Colonic mucosa (tissue), 4 donors: ENCODE measurements around the gene FAU. TPM values are rescaled to one million over a fixed set of nuclear protein-coding genes. Genes with fewer than 3 reads are reported as not detected.

ENCODE experiments used
- DNase-seq: peaks from one replicate; pipeline ENCODE4 v3.0.0-alpha.2; 2020
- H3K27ac ChIP-seq: fragments of 200-600 bp; one replicate; pipeline ENCODE4 v1.8.0; 2021
- H3K27me3 ChIP-seq: fragments of 200-600 bp; one replicate; pipeline ENCODE4 v1.8.0; 2021
- H3K36me3 ChIP-seq: fragments of 200-600 bp; one replicate; pipeline ENCODE4 v1.8.0; 2021
- H3K4me1 ChIP-seq: fragments of 200-600 bp; one replicate; pipeline ENCODE4 v1.8.0; 2021; ENCODE audit warnings: mild to moderate bottlenecking
- H3K4me3 ChIP-seq: fragments of 200-600 bp; one replicate; pipeline ENCODE4 v1.8.0; 2021
- H3K9ac ChIP-seq, 2 donors: one replicate each; pipeline ENCODE4 v1.7.0; 2013; ENCODE audit warnings: control low read depth in 2 of 2, low read depth in 2 of 2, low read length in 2 of 2
- H3K9me3 ChIP-seq: fragments of 200-600 bp; one replicate; pipeline ENCODE4 v1.8.0; 2021
- intact Hi-C: fragments of 100-400 bp; cut with DNase I; formaldehyde crosslinking; loops from one replicate; pipeline ENCODE4 v1.14.1; 2022
- total RNA-seq, 2 donors: library from RNA; stranded (reverse); fragmentation: NEBNext Ultra II Directional in 1 of 2; extraction: Animal tissue kit (Norgen Biotek cat#: 25700) in 1 of 2; gene quantifications; one replicate each; pipeline ENCODE4 v1.2.1, GENCODE V29; 2021
- TF ChIP-seq, protein P1 (sequence below): fragments of 200-600 bp; IDR thresholded peaks from one replicate; pipeline ENCODE4 v1.8.0; 2022; ENCODE audit warnings: antibody characterized with exemption, mild to moderate bottlenecking
- donor health status: healthy.
- donor health status: DM: no; HTN: no; CAD: no.
- donor health status: DM: no; HTN: no; CAD: no.

The FAU gene
- total RNA-seq, 2 donors from 2014 or later, result 752 to 950 TPM

DNA sequence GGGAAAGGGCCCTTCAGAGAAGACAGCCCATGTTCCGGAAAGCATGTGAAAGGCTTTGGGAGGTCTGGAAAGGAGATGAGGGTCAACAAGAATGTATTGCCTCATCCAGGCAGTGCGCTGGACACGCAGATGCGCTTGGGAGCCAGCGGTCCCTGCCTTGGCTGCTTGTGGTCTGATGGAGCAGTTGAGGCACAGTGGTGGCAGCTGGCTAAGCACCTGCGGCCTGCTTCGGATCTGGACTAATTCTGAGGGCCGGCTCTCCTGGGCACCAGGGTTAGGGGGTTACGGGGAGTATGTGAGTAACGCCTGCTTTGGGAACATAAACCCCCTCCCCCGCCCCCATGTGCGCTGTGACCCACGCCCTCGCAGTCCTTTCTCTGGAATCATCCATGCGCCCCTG is 14.9 kb downstream of the FAU start:
- H3K27me3 ChIP-seq, result no peaks in the 10 kb centered on the region
- no peak for DNase-seq
- H3K27ac ChIP-seq, result no peak overlapping the region
- H3K4me1 ChIP-seq, result peaks cover 8% of the 10 kb centered on the region
- TF ChIP-seq, protein P1, sequence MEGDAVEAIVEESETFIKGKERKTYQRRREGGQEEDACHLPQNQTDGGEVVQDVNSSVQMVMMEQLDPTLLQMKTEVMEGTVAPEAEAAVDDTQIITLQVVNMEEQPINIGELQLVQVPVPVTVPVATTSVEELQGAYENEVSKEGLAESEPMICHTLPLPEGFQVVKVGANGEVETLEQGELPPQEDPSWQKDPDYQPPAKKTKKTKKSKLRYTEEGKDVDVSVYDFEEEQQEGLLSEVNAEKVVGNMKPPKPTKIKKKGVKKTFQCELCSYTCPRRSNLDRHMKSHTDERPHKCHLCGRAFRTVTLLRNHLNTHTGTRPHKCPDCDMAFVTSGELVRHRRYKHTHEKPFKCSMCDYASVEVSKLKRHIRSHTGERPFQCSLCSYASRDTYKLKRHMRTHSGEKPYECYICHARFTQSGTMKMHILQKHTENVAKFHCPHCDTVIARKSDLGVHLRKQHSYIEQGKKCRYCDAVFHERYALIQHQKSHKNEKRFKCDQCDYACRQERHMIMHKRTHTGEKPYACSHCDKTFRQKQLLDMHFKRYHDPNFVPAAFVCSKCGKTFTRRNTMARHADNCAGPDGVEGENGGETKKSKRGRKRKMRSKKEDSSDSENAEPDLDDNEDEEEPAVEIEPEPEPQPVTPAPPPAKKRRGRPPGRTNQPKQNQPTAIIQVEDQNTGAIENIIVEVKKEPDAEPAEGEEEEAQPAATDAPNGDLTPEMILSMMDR, result no peak
- intact Hi-C loops, result no loop called here
- H3K9me3 ChIP-seq, result no peaks in the 10 kb centered on the region
- H3K4me3 ChIP-seq, result no peak overlapping the region
- no peaks in the 10 kb centered on the region for H3K36me3 ChIP-seq
- H3K9ac ChIP-seq, result no peak overlapping the region

DNA sequence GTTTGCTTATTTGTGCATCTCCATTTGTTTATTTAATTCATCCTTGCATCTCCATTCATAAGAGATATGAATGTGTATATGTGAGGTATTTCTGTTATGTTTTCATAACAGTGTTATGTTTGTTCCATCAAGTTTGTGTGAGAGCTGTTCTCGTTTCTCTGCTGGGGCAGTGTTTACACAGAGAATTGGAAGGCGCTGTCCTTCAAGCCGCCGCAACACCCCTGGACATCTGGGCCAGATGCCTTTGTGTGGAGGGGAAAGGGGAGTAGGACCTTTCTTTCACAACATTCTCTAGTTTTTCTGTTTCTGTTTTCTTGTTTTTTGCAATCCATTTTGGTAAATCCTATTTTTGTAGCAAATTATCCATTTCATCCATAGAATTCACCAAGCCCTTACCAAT is 17.3 kb downstream of the FAU start:
- intact Hi-C loops, result no loop called here

DNA sequence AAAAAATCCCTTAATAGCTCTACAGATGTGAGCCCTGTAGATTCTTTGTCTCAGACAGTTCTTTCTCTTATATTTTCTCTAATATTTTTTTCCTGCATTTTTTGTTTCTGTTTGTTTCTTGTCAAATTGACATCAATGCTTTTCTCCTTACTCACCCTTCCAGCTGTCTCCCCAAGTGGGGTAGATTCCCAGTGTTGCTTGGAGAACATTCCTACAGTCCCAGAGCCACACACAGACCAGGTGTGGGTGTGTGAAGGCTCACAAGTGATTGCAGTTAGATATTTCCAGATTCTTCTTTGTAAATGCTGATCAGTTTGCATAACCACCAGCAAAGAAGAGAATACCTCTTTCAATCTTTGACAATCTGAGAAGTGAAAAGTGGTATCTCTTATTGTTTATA is 18.5 kb downstream of the FAU start:
- Histone ChIP-seq H3K27ac (no peak overlapping the region), H3K36me3 (no peaks in the 10 kb centered on the region)
- intact Hi-C loops, result no loop called here

More for the DNA sequence above, 17.3 kb downstream of the FAU start:
- Histone ChIP-seq H3K9me3 (no peaks in the 10 kb centered on the region), H3K36me3 (no peaks in the 10 kb centered on the region), H3K9ac (no peak overlapping the region), H3K4me3 (no peak overlapping the region), H3K27me3 (no peaks in the 10 kb centered on the region), H3K4me1 (no peaks in the 10 kb centered on the region), H3K27ac (no peak overlapping the region)
- TF ChIP-seq, protein P1, result no peak
- DNase-seq, result no peak

DNA sequence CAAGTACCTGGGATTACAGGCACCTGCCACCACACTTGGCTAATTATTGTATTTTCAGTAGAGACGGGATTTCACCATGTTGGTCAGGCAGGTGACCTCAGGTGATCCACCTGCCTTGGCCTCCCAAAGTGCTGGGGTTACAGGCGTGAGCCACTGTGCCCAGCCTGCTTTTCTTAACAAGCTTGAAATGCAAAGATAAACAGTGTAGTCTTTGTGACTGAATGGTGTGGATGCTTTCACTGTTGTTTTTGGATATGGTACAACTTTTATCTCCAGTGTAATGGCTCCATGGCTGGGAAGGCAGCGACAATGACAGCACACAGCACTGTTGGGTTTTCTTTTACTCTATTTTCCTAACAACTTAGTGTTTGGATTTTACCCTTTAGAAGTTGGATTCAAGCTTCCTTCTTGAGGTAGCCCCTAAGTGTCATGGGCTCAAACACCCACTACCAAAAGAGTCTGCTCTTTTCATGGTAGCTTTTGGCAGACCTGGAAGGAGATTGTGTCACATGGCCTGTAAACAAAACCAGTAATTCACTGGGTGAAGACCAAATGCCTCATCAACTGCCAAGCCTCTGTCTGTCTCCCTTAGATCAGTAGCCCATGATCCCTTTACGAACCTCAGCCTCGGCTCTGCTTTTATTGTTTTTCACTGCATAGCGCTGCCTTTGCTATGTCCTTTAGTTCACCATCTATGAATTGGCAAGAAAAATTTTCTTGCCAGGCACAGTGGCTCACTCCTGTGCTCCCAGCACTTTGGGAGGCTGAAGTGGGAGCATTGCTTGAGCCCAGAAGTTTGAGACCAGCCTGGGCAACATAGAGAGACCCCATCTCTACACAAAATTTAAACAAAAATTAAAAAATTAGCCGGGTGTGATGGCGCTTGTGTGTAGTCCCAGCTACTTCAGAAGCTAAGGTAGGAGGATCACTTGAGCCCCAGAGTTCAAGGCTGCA is 19.5 kb downstream of the FAU start:
- Histone ChIP-seq H3K36me3 (no peaks in the 10 kb centered on the region), H3K9ac (no peak overlapping the region), H3K9me3 (no peaks in the 10 kb centered on the region), H3K4me3 (no peak overlapping the region), H3K4me1 (peaks cover 1% of the 10 kb centered on the region), H3K27me3 (no peaks in the 10 kb centered on the region), H3K27ac (no peak overlapping the region)
- intact Hi-C loops, result no loop called here
- no peak for DNase-seq
- TF ChIP-seq, protein P1, result no peak

More for the DNA sequence above, 18.5 kb downstream of the FAU start:
- Histone ChIP-seq H3K9me3 (no peaks in the 10 kb centered on the region), H3K4me3 (no peak overlapping the region), H3K4me1 (no peaks in the 10 kb centered on the region), H3K27me3 (no peaks in the 10 kb centered on the region), H3K9ac (no peak overlapping the region)
- TF ChIP-seq, protein P1, result no peak
- DNase-seq, result no peak

DNA sequence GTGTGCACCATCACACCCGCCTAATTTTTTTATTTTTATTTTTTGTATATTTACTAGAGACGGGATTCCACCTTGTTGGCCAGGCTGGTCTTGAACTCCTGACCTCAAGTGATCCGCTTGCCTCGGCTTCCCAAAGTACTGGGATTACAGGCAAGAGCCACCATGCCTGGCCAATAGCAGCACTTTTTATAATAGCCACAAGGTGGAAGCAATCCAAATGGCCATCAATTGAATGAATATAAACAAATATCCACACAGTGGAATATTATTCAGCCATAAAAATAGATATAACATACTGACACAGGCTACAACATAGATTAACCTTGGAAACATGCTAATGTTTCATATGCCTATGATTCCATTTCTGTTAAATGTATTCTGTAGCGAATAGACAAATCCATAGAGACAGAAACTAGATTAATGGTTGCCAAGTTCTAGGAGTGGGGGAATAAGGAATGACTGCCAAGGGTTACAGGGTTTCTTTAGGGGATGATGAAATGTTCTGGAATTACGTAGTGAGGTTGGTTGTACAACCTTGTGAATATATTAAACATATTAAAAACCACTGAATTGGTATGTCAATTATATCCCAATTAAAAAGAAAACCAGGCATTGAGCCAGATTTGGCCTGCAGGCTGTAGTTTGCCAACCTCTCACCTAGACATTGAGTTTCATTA is 21.1 kb downstream of the FAU start:
- intact Hi-C loops, result no loop called here

More for the DNA sequence above, 21.1 kb downstream of the FAU start:
- H3K27ac ChIP-seq, result no peak overlapping the region
- H3K27me3 ChIP-seq, result no peaks in the 10 kb centered on the region
- no peaks in the 10 kb centered on the region for H3K36me3 ChIP-seq
- no peak overlapping the region for H3K4me3 ChIP-seq
- TF ChIP-seq, protein P1, result no peak
- no peaks in the 10 kb centered on the region for H3K9me3 ChIP-seq
- H3K4me1 ChIP-seq, result peaks cover 7% of the 10 kb centered on the region
- no peak overlapping the region for H3K9ac ChIP-seq
- no peak for DNase-seq
